H1 (cell line): ENCODE measurements around the gene RNASE1. TPM values are rescaled to one million over a fixed set of nuclear protein-coding genes. Genes with fewer than 3 reads are reported as not detected.
A peak's percentile ranks its signal among the peaks of the same experiment; 100 is the strongest.

Experiments
- CTCF ChIA-PET: fragments of 300-600 bp; sonication (Branson Sonifier 250); formaldehyde crosslinking; loops from one replicate; lab custom pipeline; 2021; ENCODE audit not compliant: partially characterized antibody; lab: Charles Lee
- POLR2A ChIA-PET: fragments of 300-600 bp; sonication (Branson Sonifier 250); formaldehyde crosslinking; loops from one replicate; lab custom pipeline; 2021; ENCODE audit warnings: inconsistent platforms; ENCODE audit not compliant: partially characterized antibody; lab: Charles Lee
- DNase-seq, 2 experiments: peaks; one replicate each; pipeline versions ENCODE4 v3.0.0 to v3.0.0-alpha.2; 2010 to 2022; ENCODE audit warnings: low spot score in 2 of 2, low read depth in 1 of 2, mixed read lengths in 1 of 2
- FAIRE-seq: peaks from 2 replicates; lab custom pipeline; 2011; peaks lifted over from hg19 to GRCh38; lab: Jason Lieb, UNC
- H2AFZ ChIP-seq: 2 replicates; pipeline ENCODE4 v1.8.1; 2012; ENCODE audit warnings: low read length, inconsistent platforms
- H2AK5ac ChIP-seq: 2 replicates; pipeline ENCODE4 v1.6.1; 2013; ENCODE audit warnings: low read depth, low read length
- H2BK120ac ChIP-seq: replicated peaks from 2 replicates; pipeline ENCODE3; 2013; ENCODE audit warnings: low read depth, low read length, inconsistent platforms
- H2BK12ac ChIP-seq: 2 replicates; pipeline ENCODE4 v1.6.1; 2013; ENCODE audit warnings: low read depth, low read length
- H2BK15ac ChIP-seq: 2 replicates; pipeline ENCODE4 v1.6.1; 2013; ENCODE audit warnings: low read length
- H2BK20ac ChIP-seq: 2 replicates; pipeline ENCODE4 v1.6.1; 2013; ENCODE audit warnings: low read length
- H2BK5ac ChIP-seq: 2 replicates; pipeline ENCODE4 v1.6.1; 2013; ENCODE audit warnings: low read depth, low read length
- H3K14ac ChIP-seq: 2 replicates; pipeline ENCODE4 v1.6.1; 2013; ENCODE audit warnings: inconsistent platforms; ENCODE audit not compliant: insufficient read length
- H3K18ac ChIP-seq: 2 replicates; pipeline ENCODE4 v1.6.1; 2013; ENCODE audit warnings: low read length; ENCODE audit errors: extremely low read depth
- H3K23ac ChIP-seq: 2 replicates; pipeline ENCODE4 v1.6.1; 2013; ENCODE audit warnings: inconsistent platforms; ENCODE audit not compliant: insufficient read length
- H3K23me2 ChIP-seq: 2 replicates; pipeline ENCODE4 v1.6.1; 2013; ENCODE audit warnings: low read depth, low read length
- H3K27ac ChIP-seq: 2 replicates; pipeline ENCODE4 v1.6.1; 2011; ENCODE audit warnings: low read depth, low read length, inconsistent platforms
- H3K27me3 ChIP-seq, 4 experiments: replicated peaks in 1 of 4; 1 replicate in 1 of 4; 2 replicates in 3 of 4; pipeline versions ENCODE4 v1.6.1 to v1.8.1; 2011 to 2013; ENCODE audit warnings: low read length in 3 of 4, mild to moderate bottlenecking in 3 of 4, inconsistent platforms in 2 of 4, mixed read lengths in 2 of 4, moderate library complexity in 1 of 4; ENCODE audit not compliant: control insufficient read depth in 3 of 4, insufficient read depth in 3 of 4; ENCODE audit errors: extremely low read depth in 1 of 4
- H3K36me3 ChIP-seq, 4 experiments: 2 replicates each; pipeline versions ENCODE4 v1.6.1 to v1.8.1; 2011 to 2013; ENCODE audit warnings: mild to moderate bottlenecking in 4 of 4, low read length in 3 of 4, moderate library complexity in 2 of 4, control low read depth in 1 of 4, inconsistent platforms in 1 of 4; ENCODE audit not compliant: insufficient read depth in 4 of 4, control insufficient read depth in 2 of 4
- H3K4ac ChIP-seq: replicated peaks from 2 replicates; pipeline ENCODE3; 2013; ENCODE audit warnings: low read length, low read depth, mixed read lengths, inconsistent platforms; ENCODE audit not compliant: insufficient read length
- H3K4me1 ChIP-seq, 4 experiments: replicated peaks in 1 of 4; 1 replicate in 1 of 4; 2 replicates in 3 of 4; pipeline versions ENCODE4 v1.6.1 to v1.8.1; 2011 to 2013; ENCODE audit warnings: low read length in 3 of 4, inconsistent platforms in 2 of 4, mixed read lengths in 1 of 4; ENCODE audit not compliant: insufficient read depth in 4 of 4, control insufficient read depth in 3 of 4
- H3K4me2 ChIP-seq, 2 experiments: 2 replicates each; pipeline versions ENCODE4 v1.6.1 to v1.8.1; 2011 to 2013; ENCODE audit warnings: low read depth in 2 of 2, low read length in 2 of 2, control low read depth in 1 of 2, inconsistent platforms in 1 of 2, mild to moderate bottlenecking in 1 of 2; ENCODE audit not compliant: insufficient read depth in 1 of 2
- H3K4me3 ChIP-seq, 4 experiments: fragments of 200-600, 300-600 bp in 1 of 4; sonication (generic), shearing (Covaris generic), sonication (Bioruptor Twin) in 1 of 4; 2 replicates each; pipeline versions ENCODE4 v1.5.1 to v1.8.1; 2011 to 2016; ENCODE audit warnings: low read length in 4 of 4, low read depth in 3 of 4, control low read depth in 2 of 4, inconsistent platforms in 2 of 4, mild to moderate bottlenecking in 2 of 4, mixed read lengths in 1 of 4, moderate library complexity in 1 of 4; ENCODE audit not compliant: insufficient read depth in 2 of 4; ENCODE audit errors: extremely low read depth in 1 of 4
- H3K56ac ChIP-seq: replicated peaks from 2 replicates; pipeline ENCODE3; 2013; ENCODE audit warnings: low read depth, mild to moderate bottlenecking, mixed read lengths, low read length, inconsistent platforms; ENCODE audit not compliant: insufficient read length
- H3K79me1 ChIP-seq: 2 replicates; pipeline ENCODE4 v1.6.1; 2013; ENCODE audit warnings: low read depth, low read length, control low read depth
- H3K79me2 ChIP-seq, 2 experiments: 2 replicates each; pipeline versions ENCODE4 v1.6.1 to v1.8.1; 2012 to 2013; ENCODE audit warnings: low read length in 2 of 2, mild to moderate bottlenecking in 2 of 2, inconsistent platforms in 1 of 2; ENCODE audit not compliant: insufficient read depth in 2 of 2, control insufficient read depth in 1 of 2
- H3K9ac ChIP-seq, 4 experiments: replicated peaks in 1 of 4; 1 replicate in 1 of 4; 2 replicates in 3 of 4; pipeline versions ENCODE4 v1.6.1 to v1.8.1; 2011 to 2013; ENCODE audit warnings: low read depth in 3 of 4, low read length in 3 of 4, control low read depth in 2 of 4, mild to moderate bottlenecking in 2 of 4, moderate library complexity in 2 of 4, inconsistent platforms in 1 of 4; ENCODE audit errors: extremely low read depth in 1 of 4
- H3K9me3 ChIP-seq, 2 experiments: 2 replicates each; pipeline versions ENCODE4 v1.6.1 to v1.8.1; 2012 to 2013; ENCODE audit warnings: mild to moderate bottlenecking in 2 of 2, moderate library complexity in 2 of 2, control low read depth in 1 of 2, inconsistent platforms in 1 of 2, low read depth in 1 of 2, low read length in 1 of 2, mixed read lengths in 1 of 2; ENCODE audit not compliant: insufficient read depth in 2 of 2
- H4K20me1 ChIP-seq, 2 experiments: replicated peaks in 1 of 2; 2 replicates each; pipeline versions ENCODE3 to v1.8.1; 2011 to 2013; ENCODE audit warnings: inconsistent platforms in 2 of 2, low read length in 2 of 2, mild to moderate bottlenecking in 1 of 2; ENCODE audit not compliant: insufficient read depth in 2 of 2, control insufficient read depth in 1 of 2
- H4K5ac ChIP-seq: 2 replicates; pipeline ENCODE4 v1.6.1; 2013; ENCODE audit warnings: low read length, low read depth, mixed read lengths, inconsistent platforms; ENCODE audit not compliant: insufficient read length
- H4K8ac ChIP-seq: 2 replicates; pipeline ENCODE4 v1.8.0; 2013; ENCODE audit warnings: mild to moderate bottlenecking, moderate library complexity, low read length, inconsistent platforms; ENCODE audit not compliant: insufficient read depth; ENCODE audit errors: extremely low read depth
- H4K91ac ChIP-seq: replicated peaks from 2 replicates; pipeline ENCODE3; 2013; ENCODE audit warnings: low read length, mixed read lengths, inconsistent platforms; ENCODE audit not compliant: insufficient read length
- BRCA1 ChIP-seq: IDR thresholded peaks from 2 replicates; pipeline ENCODE4 v1.6.1; 2012; ENCODE audit warnings: low read depth, low read length, improper control_type of control experiment
- CHD1 ChIP-seq: IDR thresholded peaks from 2 replicates; pipeline ENCODE4 v1.6.1; 2012; ENCODE audit warnings: low read depth, low read length, improper control_type of control experiment
- CTBP2 ChIP-seq: IDR thresholded peaks from 2 replicates; pipeline ENCODE4 v1.7.0; 2011; ENCODE audit warnings: borderline replicate concordance, mild to moderate bottlenecking, moderate library complexity, mixed read lengths, low read length; ENCODE audit not compliant: insufficient read depth, insufficient read length
- EP300 ChIP-seq, 2 experiments: IDR thresholded peaks; 1 replicate in 1 of 2; 2 replicates in 1 of 2; pipeline ENCODE4 v1.6.1; 2011 to 2012; ENCODE audit warnings: low read depth in 2 of 2, low read length in 2 of 2, mild to moderate bottlenecking in 2 of 2, borderline replicate concordance in 1 of 2, inconsistent platforms in 1 of 2, moderate library complexity in 1 of 2
- GABPA ChIP-seq: IDR thresholded peaks from 2 replicates; pipeline ENCODE4 v1.6.1; 2011; ENCODE audit warnings: mild to moderate bottlenecking, low read length, moderate library complexity, borderline replicate concordance; ENCODE audit not compliant: insufficient read depth
- GTF2F1 ChIP-seq: IDR thresholded peaks from 2 replicates; pipeline ENCODE4 v1.6.1; 2012; ENCODE audit warnings: low read depth, low read length, improper control_type of control experiment, borderline replicate concordance
- KDM1A ChIP-seq: fragments of 200-600, 300-600 bp; sonication (generic); IDR thresholded peaks from 2 replicates; pipeline ENCODE4 v1.7.1; 2016; ENCODE audit warnings: mild to moderate bottlenecking, low read length, borderline replicate concordance
- NRF1 ChIP-seq: IDR thresholded peaks from 2 replicates; pipeline ENCODE4 v1.6.1; 2011; ENCODE audit warnings: mild to moderate bottlenecking, low read depth, low read length, improper control_type of control experiment
- PHF8 ChIP-seq: fragments of 200-600 bp; sonication (generic); conservative IDR thresholded peaks from 2 replicates; pipeline ENCODE4 v1.7.1; 2012; ENCODE audit warnings: low read depth, mild to moderate bottlenecking, inconsistent platforms, low read length, moderate library complexity
- RAD21 ChIP-seq, 2 experiments: IDR thresholded peaks in 1 of 2; conservative IDR thresholded peaks in 1 of 2; 2 replicates each; pipeline ENCODE4 v1.6.1; 2011; ENCODE audit warnings: low read depth in 2 of 2, low read length in 2 of 2, improper control_type of control experiment in 1 of 2, inconsistent platforms in 1 of 2, mild to moderate bottlenecking in 1 of 2, moderate library complexity in 1 of 2
- SIN3A ChIP-seq, 2 experiments: IDR thresholded peaks in 1 of 2; conservative IDR thresholded peaks in 1 of 2; 2 replicates each; pipeline ENCODE4 v1.6.1; 2011 to 2012; ENCODE audit warnings: low read length in 2 of 2, improper control_type of control experiment in 1 of 2, low read depth in 1 of 2, mild to moderate bottlenecking in 1 of 2
- YY1 ChIP-seq: IDR thresholded peaks from 2 replicates; pipeline ENCODE4 v1.6.1; 2011; ENCODE audit warnings: low read depth, mild to moderate bottlenecking, low read length
- WGBS, 2 experiments: shearing (Covaris generic) in 1 of 2; methylation state at CpG; one replicate each; pipeline versions ENCODE4 v1.1.6 to v1.1.7; 2013 to 2015; ENCODE audit warnings: low lambda C conversion rate in 2 of 2, mixed read lengths in 2 of 2, inconsistent platforms in 1 of 2, low coverage in 1 of 2, missing lambda C conversion rate in 1 of 2; ENCODE audit not compliant: insufficient replicate concordance in 2 of 2, insufficient coverage in 1 of 2, insufficient read length in 1 of 2; ENCODE audit errors: extremely low coverage in 1 of 2, missing lambda C conversion rate in 1 of 2; 5-methylcytosine and 5-hydroxymethylcytosine counted together
- polyA plus RNA-seq, 7 experiments: library from polyadenylated mRNA; depleted of rRNA in 3 of 7; stranded (reverse) in 5 of 7; unstranded in 2 of 7; fragments of >200 nt in 5 of 7; fragments of 200-250 nt in 2 of 7; gene quantifications; 1 replicate in 5 of 7; 2 replicates in 1 of 7; 4 replicates in 1 of 7; pipeline versions ENCODE4 v1.2.1 to v1.2.3, GENCODE V29; 2011 to 2013; ENCODE audit warnings: missing spikeins in 2 of 7, mixed read lengths in 2 of 7
- total RNA-seq: library from RNA; stranded (reverse); fragmentation: NEBNext Ultra II Directional; extraction: Animal tissue kit (Norgen Biotek cat#: 25700); gene quantifications from 2 replicates; pipeline ENCODE4 v1.2.1, GENCODE V29; 2021

RNASE1 gene
- total and polyA plus RNA-seq, 2 of the 8 experiments (the other 6 are each of a cell fraction or from before 2014, with no cell fraction given), result 2.2 to 13.4 TPM

DNA sequence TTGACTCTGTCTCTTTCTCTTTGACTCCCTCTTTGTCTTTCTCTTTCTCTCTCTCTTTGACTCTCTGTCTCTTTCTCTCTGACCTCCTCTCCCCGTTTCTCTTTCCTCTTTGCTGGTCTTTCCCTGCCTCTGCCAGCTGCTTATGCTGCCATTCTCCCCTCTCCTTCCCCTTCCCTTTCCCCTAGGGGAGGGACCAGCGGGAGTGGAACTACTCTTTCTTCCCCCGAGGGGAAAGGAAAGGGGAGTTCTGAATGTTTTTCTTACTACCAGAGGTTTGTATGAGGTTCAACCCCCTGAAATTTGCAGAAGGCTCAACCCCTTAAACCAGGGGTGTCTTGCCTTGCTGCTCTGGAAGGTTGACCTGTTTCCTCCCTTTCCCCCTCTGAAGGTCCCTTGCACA lies 24.7 kb upstream of the RNASE1 start:
- no peak overlapping the region for H4K8ac ChIP-seq
- H3K4me1 ChIP-seq, result peaks cover under 1 to 9% (median 2%) of the 10 kb centered on the region in 4 experiments; a peak in 4 of 7 replicates
- H3K4ac ChIP-seq, result no peak overlapping the region
- H3K4me3 ChIP-seq, result peak overlapping the region; percentile 76 to 89 (median 85); a peak in 7 of 8 replicates
- H2BK15ac ChIP-seq, result 0 out of 2 replicates have a peak overlapping the region, but pooled peaks have one; percentile 72
- H3K18ac ChIP-seq, result no peak overlapping the region
- CTCF ChIA-PET, result interaction anchor here (0.8 kb wide), 1 partner anchor 127 kb away, joined by 3 read pairs; no protein-coding TSS in a partner anchor
- H2BK5ac ChIP-seq, result peak overlapping the region; percentile 87; the same call in 1 of the 2 replicates
- DNase-seq, result no peak
- peak overlapping the region; percentile 58 to 88 (median 68); a peak in 6 of 7 replicates for H3K9ac ChIP-seq
- 7% methylated on average over 3 of the region's 3 CpGs; no CpG with 5 or more reads in 1 of the 2 experiments for WGBS, 2 experiments
- H3K4me2 ChIP-seq, result peak overlapping the region; percentile 67 to 84
- H3K56ac ChIP-seq, result no peak overlapping the region
- no peak overlapping the region for H2AK5ac ChIP-seq
- peaks cover 6% of the 10 kb centered on the region for H3K23me2 ChIP-seq
- POLR2A ChIA-PET, result no interaction called here
- peaks cover 0 to 21% (median 3%) of the 10 kb centered on the region in 4 experiments; a peak in 3 of 8 replicates for H3K36me3 ChIP-seq
- no peak overlapping the region for H4K5ac ChIP-seq
- H3K27ac ChIP-seq, result no peak overlapping the region
- no peak overlapping the region for H3K14ac ChIP-seq
- H3K79me2 ChIP-seq, result peaks cover 0 to 27% of the 10 kb centered on the region in 2 experiments; a peak in 2 of 4 replicates
- H4K91ac ChIP-seq, result no peak overlapping the region
- FAIRE-seq, result no peak
- no peaks in the 10 kb centered on the region for H3K9me3 ChIP-seq
- H4K20me1 ChIP-seq, result no peaks in the 10 kb centered on the region
- H3K27me3 ChIP-seq, result no peaks in the 10 kb centered on the region
- no peak overlapping the region for H2AFZ ChIP-seq
- peak overlapping the region; percentile 95; the same call in 1 of the 2 replicates for H2BK12ac ChIP-seq
- H3K23ac ChIP-seq, result no peak overlapping the region
- no peak overlapping the region for H2BK20ac ChIP-seq
- no peaks in the 10 kb centered on the region for H3K79me1 ChIP-seq
- H2BK120ac ChIP-seq, result peak overlapping the region; percentile 54
- TF ChIP-seq YY1, result no peak
- no peak for TF ChIP-seq GTF2F1
- no peak for TF ChIP-seq EP300 (IDR thresholded peaks at IDR 0.05; ENCODE audit: borderline replicate concordance in 1 of 2, low read depth in 2 of 2, low read length in 2 of 2)
- no peak for TF ChIP-seq CHD1
- TF ChIP-seq CTBP2, result no peak
- TF ChIP-seq RAD21 (IDR thresholded peaks at IDR 0.05 in 1 of 2, conservative IDR thresholded peaks at IDR 0.05 in 1 of 2; ENCODE audit: low read depth in 2 of 2, low read length in 2 of 2), result no peak
- TF ChIP-seq NRF1, result no peak
- no peak for TF ChIP-seq PHF8
- no peak for TF ChIP-seq BRCA1
- no peak for TF ChIP-seq KDM1A
- TF ChIP-seq GABPA, result no peak
- TF ChIP-seq SIN3A (conservative IDR thresholded peaks at IDR 0.05 in 1 of 2, IDR thresholded peaks at IDR 0.05 in 1 of 2; ENCODE audit: low read depth in 1 of 2, low read length in 2 of 2), result no peak
